ENCODE data around the gene GREB1L. TPM values are rescaled to one million over a fixed set of nuclear protein-coding genes. Genes with fewer than 3 reads are reported as not detected.
"Not testable (repeated sequence)": the region's sequence is repeated elsewhere in the genome, so short reads cannot be mapped to it uniquely, and the experiment has no call there.

Gene GREB1L
- total and polyA plus RNA-seq, 2 donors (not counting 1 experiment from before 2014, with no cell fraction given), result not detected

DNA sequence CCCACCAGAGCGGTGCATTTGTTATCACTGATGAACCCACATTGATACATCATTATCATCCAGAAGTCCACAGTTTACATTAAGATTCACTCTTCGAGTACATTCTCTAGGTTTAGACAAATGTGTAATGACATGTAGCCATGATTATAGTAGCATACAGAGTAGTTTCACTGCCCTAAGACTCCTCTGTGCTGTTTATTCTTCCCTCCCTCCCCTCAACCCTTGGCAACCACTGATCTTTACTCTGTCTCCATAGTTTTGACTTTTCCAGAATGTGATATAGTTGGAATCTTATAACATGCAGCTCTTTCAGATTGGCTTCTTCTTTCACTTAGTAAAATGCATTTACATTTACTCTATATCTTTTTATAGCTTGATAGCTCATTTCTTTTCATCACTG, 31.2 kb upstream of the GREB1L start:
- no peaks in the 10 kb centered on the region for H3K9me3 Mint-ChIP-seq (ENCODE audit: insufficient read depth)
- H2AFZ ChIP-seq (ENCODE audit: insufficient read depth, low read depth, low read length, poor library complexity, severe bottlenecking), result no peak overlapping the region
- no peak for DNase-seq
- intact Hi-C loops (cut with micrococcal nuclease), result no loop called here
- H3K4me1 Mint-ChIP-seq, result no peaks in the 10 kb centered on the region
- no CpG with 5 or more reads among the region's 2 CpGs for WGBS (ENCODE audit: insufficient coverage)
- no peaks in the 10 kb centered on the region for H3K36me3 ChIP-seq (replicated peaks in 1 of 2; ENCODE audit: control extremely low read depth in 1 of 2, control insufficient read depth in 1 of 2, extremely low read depth in 1 of 2, insufficient read depth in 2 of 2, low read length in 1 of 2)
- no peaks in the 10 kb centered on the region for H3K9me3 ChIP-seq (ENCODE audit: control extremely low read depth in 1 of 3, control insufficient read depth in 2 of 3, insufficient read depth in 1 of 3, low read length in 2 of 3)
- no peak for TF ChIP-seq EZH2 (IDR thresholded peaks at IDR 0.05; ENCODE audit: borderline replicate concordance, insufficient read depth, low read depth, low read length, poor library complexity, severe bottlenecking)
- TF ChIP-seq, protein P1, sequence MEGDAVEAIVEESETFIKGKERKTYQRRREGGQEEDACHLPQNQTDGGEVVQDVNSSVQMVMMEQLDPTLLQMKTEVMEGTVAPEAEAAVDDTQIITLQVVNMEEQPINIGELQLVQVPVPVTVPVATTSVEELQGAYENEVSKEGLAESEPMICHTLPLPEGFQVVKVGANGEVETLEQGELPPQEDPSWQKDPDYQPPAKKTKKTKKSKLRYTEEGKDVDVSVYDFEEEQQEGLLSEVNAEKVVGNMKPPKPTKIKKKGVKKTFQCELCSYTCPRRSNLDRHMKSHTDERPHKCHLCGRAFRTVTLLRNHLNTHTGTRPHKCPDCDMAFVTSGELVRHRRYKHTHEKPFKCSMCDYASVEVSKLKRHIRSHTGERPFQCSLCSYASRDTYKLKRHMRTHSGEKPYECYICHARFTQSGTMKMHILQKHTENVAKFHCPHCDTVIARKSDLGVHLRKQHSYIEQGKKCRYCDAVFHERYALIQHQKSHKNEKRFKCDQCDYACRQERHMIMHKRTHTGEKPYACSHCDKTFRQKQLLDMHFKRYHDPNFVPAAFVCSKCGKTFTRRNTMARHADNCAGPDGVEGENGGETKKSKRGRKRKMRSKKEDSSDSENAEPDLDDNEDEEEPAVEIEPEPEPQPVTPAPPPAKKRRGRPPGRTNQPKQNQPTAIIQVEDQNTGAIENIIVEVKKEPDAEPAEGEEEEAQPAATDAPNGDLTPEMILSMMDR (IDR thresholded peaks at IDR 0.05), result no peak
- H3K4me2 ChIP-seq (replicated peaks; ENCODE audit: low read depth, low read length, poor library complexity, severe bottlenecking), result no peak overlapping the region
- H4K20me1 ChIP-seq (ENCODE audit: control insufficient read depth, insufficient read depth, low read length, poor library complexity, severe bottlenecking), result no peaks in the 10 kb centered on the region
- H3K27me3 Mint-ChIP-seq, result no peaks in the 10 kb centered on the region
- H3K27ac ChIP-seq (ENCODE audit: low read length in 2 of 2), result no peak overlapping the region
- H3K4me1 ChIP-seq (ENCODE audit: control insufficient read depth in 2 of 2, insufficient read depth in 2 of 2, low read length in 2 of 2), result no peaks in the 10 kb centered on the region
- H3K27ac Mint-ChIP-seq, result no peak overlapping the region
- CTCF ChIA-PET, result interaction anchor here (1.9 kb wide), 1 partner anchor 16 kb away, joined by 8 read pairs; no protein-coding TSS in a partner anchor
- ATAC-seq (ENCODE audit: low read depth), result no peak
- POLR2A ChIA-PET, result no interaction called here
- H3K9ac ChIP-seq (ENCODE audit: low read length), result no peak overlapping the region
- no peaks in the 10 kb centered on the region for H3K79me2 ChIP-seq (ENCODE audit: control insufficient read depth, insufficient read depth, low read length)
- H3K4me3 Mint-ChIP-seq, result no peak overlapping the region
- H3K4me3 ChIP-seq (ENCODE audit: control extremely low read depth in 1 of 5, extremely low read depth in 1 of 5, insufficient read depth in 1 of 5, low read depth in 2 of 5, low read length in 4 of 5), result no peak overlapping the region
- H3K27me3 ChIP-seq (replicated peaks in 1 of 4; ENCODE audit: control extremely low read depth in 1 of 4, control insufficient read depth in 3 of 4, insufficient read depth in 4 of 4, low read length in 3 of 4), result no peaks in the 10 kb centered on the region

DNA sequence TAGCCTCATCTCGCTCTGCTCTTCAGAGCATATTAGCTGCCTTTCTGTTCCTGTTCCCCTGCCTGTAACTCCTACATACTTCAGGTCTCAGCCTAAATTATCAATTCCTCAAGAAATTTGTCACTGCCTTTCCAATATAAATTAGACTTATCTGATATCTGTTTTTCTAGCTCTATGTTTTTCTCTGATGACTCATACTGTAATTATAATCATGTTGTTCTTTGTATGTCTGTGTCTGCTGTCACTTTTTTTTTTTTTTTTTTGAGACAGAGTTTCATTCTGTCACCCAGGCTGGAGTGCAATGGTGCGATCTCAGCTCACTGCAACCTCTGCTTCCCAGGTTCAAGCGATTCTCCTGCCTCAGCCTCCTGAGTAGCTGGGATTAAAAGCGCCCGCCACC, 27.6 kb upstream of the GREB1L start:
- H3K27ac ChIP-seq (ENCODE audit: low read length in 2 of 2); ATAC-seq (ENCODE audit: low read depth); H3K4me3 Mint-ChIP-seq; H3K4me3 ChIP-seq (ENCODE audit: control extremely low read depth in 1 of 5, extremely low read depth in 1 of 5, insufficient read depth in 1 of 5, low read depth in 2 of 5, low read length in 4 of 5); H3K27me3 Mint-ChIP-seq; H3K4me1 ChIP-seq (ENCODE audit: control insufficient read depth in 2 of 2, insufficient read depth in 2 of 2, low read length in 2 of 2); H3K27me3 ChIP-seq (replicated peaks in 1 of 4; ENCODE audit: control extremely low read depth in 1 of 4, control insufficient read depth in 3 of 4, insufficient read depth in 4 of 4, low read length in 3 of 4); H2AFZ ChIP-seq (ENCODE audit: insufficient read depth, low read depth, low read length, poor library complexity, severe bottlenecking); intact Hi-C loops (cut with micrococcal nuclease); H4K20me1 ChIP-seq (ENCODE audit: control insufficient read depth, insufficient read depth, low read length, poor library complexity, severe bottlenecking); POLR2A ChIA-PET; H3K27ac Mint-ChIP-seq; DNase-seq; H3K4me1 Mint-ChIP-seq; H3K4me2 ChIP-seq (replicated peaks; ENCODE audit: low read depth, low read length, poor library complexity, severe bottlenecking); H3K9ac ChIP-seq (ENCODE audit: low read length); H3K9me3 ChIP-seq (ENCODE audit: control extremely low read depth in 1 of 3, control insufficient read depth in 2 of 3, insufficient read depth in 1 of 3, low read length in 2 of 3); H3K9me3 Mint-ChIP-seq (ENCODE audit: insufficient read depth); H3K36me3 ChIP-seq (replicated peaks in 1 of 2; ENCODE audit: control extremely low read depth in 1 of 2, control insufficient read depth in 1 of 2, extremely low read depth in 1 of 2, insufficient read depth in 2 of 2, low read length in 1 of 2); H3K79me2 ChIP-seq (ENCODE audit: control insufficient read depth, insufficient read depth, low read length): not testable (repeated sequence)
- WGBS (ENCODE audit: insufficient coverage), result 96% methylated on average over 3 of the region's 5 CpGs
- CTCF ChIA-PET, result interaction anchor here (1.6 kb wide), 1 partner anchor 22 kb away, joined by 6 read pairs; no protein-coding TSS in a partner anchor

Data from B cell (primary cell).